GM12878 (cell line): ENCODE results near the gene SYCE3. TPM values are rescaled to one million over a fixed set of nuclear protein-coding genes. Genes with fewer than 3 reads are reported as not detected.
A peak's percentile ranks its signal among the peaks of the same experiment; 100 is the strongest.

Experiments used
- ATF3 ChIP-seq: IDR thresholded peaks from 2 replicates; pipeline ENCODE4 v1.6.1; 2011; ENCODE audit warnings: low read depth, mild to moderate bottlenecking, low read length, moderate library complexity, borderline replicate concordance; ENCODE audit errors: extremely low read depth
- ATF7 ChIP-seq: fragments of 450-650 bp; IDR thresholded peaks from 2 replicates; pipeline ENCODE4 v1.6.1; 2016; ENCODE audit warnings: low read depth, mild to moderate bottlenecking
- BCL11A ChIP-seq: IDR thresholded peaks from 2 replicates; pipeline ENCODE4 v1.6.1; 2011; ENCODE audit warnings: low read depth, low read length
- BRCA1 ChIP-seq: IDR thresholded peaks from 2 replicates; pipeline ENCODE4 v1.6.1; 2011; ENCODE audit warnings: low read depth, low read length, improper control_type of control experiment
- CHD4 ChIP-seq: fragments of 200-600 bp; sonication (generic); IDR thresholded peaks from 2 replicates; pipeline ENCODE4 v1.6.1; 2016; ENCODE audit warnings: mild to moderate bottlenecking
- CREM ChIP-seq: IDR thresholded peaks from 2 replicates; pipeline ENCODE4 v1.6.1; 2014; ENCODE audit warnings: antibody characterized with exemption, low read depth
- EGR1 ChIP-seq, 2 experiments: IDR thresholded peaks; 1 replicate in 1 of 2; 2 replicates in 1 of 2; pipeline ENCODE4 v1.6.1; 2011 to 2012; ENCODE audit warnings: low read depth in 2 of 2, low read length in 2 of 2, borderline replicate concordance in 1 of 2, mild to moderate bottlenecking in 1 of 2, moderate library complexity in 1 of 2
- ETV6 ChIP-seq, 2 experiments: fragments of 450-650 bp in 1 of 2; IDR thresholded peaks in 1 of 2; conservative IDR thresholded peaks in 1 of 2; 2 replicates each; pipeline ENCODE4 v1.6.1; 2014; ENCODE audit warnings: antibody characterized with exemption in 1 of 2, borderline replicate concordance in 1 of 2, low read depth in 1 of 2, mild to moderate bottlenecking in 1 of 2, moderate library complexity in 1 of 2
- EZH2 ChIP-seq: IDR thresholded peaks from 2 replicates; pipeline ENCODE4 v1.6.1; 2012; ENCODE audit warnings: low read depth, mild to moderate bottlenecking, control low read depth, inconsistent platforms, low read length, borderline replicate concordance; ENCODE audit not compliant: control insufficient read depth
- HDAC2 ChIP-seq: fragments of 200-600 bp; sonication (generic); IDR thresholded peaks from 2 replicates; pipeline ENCODE4 v1.6.1; 2017
- HSF1 ChIP-seq: fragments of 150-350 bp; IDR thresholded peaks from 2 replicates; pipeline ENCODE4 v1.6.1; 2014; ENCODE audit warnings: mild to moderate bottlenecking, low read depth, low read length
- KDM1A ChIP-seq: fragments of 200-600 bp; sonication (generic); IDR thresholded peaks from 2 replicates; pipeline ENCODE4 v1.6.1; 2016; ENCODE audit warnings: borderline replicate concordance
- NFYB ChIP-seq: IDR thresholded peaks from 2 replicates; pipeline ENCODE4 v1.6.1; 2011; ENCODE audit warnings: low read depth, mild to moderate bottlenecking, low read length, improper control_type of control experiment, moderate library complexity; ENCODE audit not compliant: insufficient read depth
- NKRF ChIP-seq: fragments of 450-650 bp; conservative IDR thresholded peaks from 2 replicates; pipeline ENCODE4 v1.6.1; 2017; ENCODE audit warnings: mild to moderate bottlenecking, moderate library complexity
- PAX5 ChIP-seq: IDR thresholded peaks from 2 replicates; pipeline ENCODE4 v1.6.1; 2011; ENCODE audit warnings: low read depth, low read length, borderline replicate concordance
- RAD51 ChIP-seq: fragments of 450-650 bp; IDR thresholded peaks from 2 replicates; pipeline ENCODE4 v1.6.1; 2016; ENCODE audit warnings: moderate library complexity, mild to moderate bottlenecking, inconsistent platforms
- RCOR1 ChIP-seq: conservative IDR thresholded peaks from 2 replicates; pipeline ENCODE4 v1.6.1; 2012; ENCODE audit warnings: low read depth, low read length, improper control_type of control experiment
- RELB ChIP-seq: fragments of 450-650 bp; IDR thresholded peaks from 2 replicates; pipeline ENCODE4 v1.6.1; 2017; ENCODE audit warnings: low read depth, mild to moderate bottlenecking, moderate library complexity
- SIN3A ChIP-seq: IDR thresholded peaks from 2 replicates; pipeline ENCODE4 v1.6.1; 2012; ENCODE audit warnings: low read depth, low read length, improper control_type of control experiment
- TCF12 ChIP-seq: IDR thresholded peaks from 2 replicates; pipeline ENCODE4 v1.6.1; 2011; ENCODE audit warnings: low read depth, mild to moderate bottlenecking, low read length
- USF2 ChIP-seq: IDR thresholded peaks from 2 replicates; pipeline ENCODE4 v1.6.1; 2011; ENCODE audit warnings: low read depth, low read length, improper control_type of control experiment, borderline replicate concordance
- ZNF274 ChIP-seq: IDR thresholded peaks from one replicate; pipeline ENCODE4 v1.8.0; 2011; ENCODE audit not compliant: insufficient read length, insufficient read depth
- ZNF384 ChIP-seq: IDR thresholded peaks from 2 replicates; pipeline ENCODE4 v1.6.1; 2012; ENCODE audit warnings: low read depth, mild to moderate bottlenecking, low read length, improper control_type of control experiment, borderline replicate concordance
- ZZZ3 ChIP-seq: IDR thresholded peaks from 2 replicates; pipeline ENCODE4 v1.6.1; 2011; ENCODE audit warnings: low read depth; ENCODE audit not compliant: control insufficient read depth, insufficient read length
- polyA plus RNA-seq, 11 experiments: library from polyadenylated mRNA; depleted of rRNA in 4 of 11; unstranded in 6 of 11; stranded (reverse) in 5 of 11; fragments of >200 nt; fragmentation: Nextera tagmentation in 4 of 11; fragmentation: Illumina TruSeq in 1 of 11; extraction: Ambion mirVana in 4 of 11; extraction: Trizol in 1 of 11; gene quantifications; 1 replicate in 1 of 11; 2 replicates in 10 of 11; pipeline versions ENCODE4 v1.2.1 to v1.2.3, GENCODE V29; 2011 to 2016; ENCODE audit warnings: inconsistent platforms in 2 of 11, missing spikeins in 2 of 11, low read depth in 1 of 11
- total RNA-seq, 4 experiments: library from RNA; depleted of rRNA in 3 of 4; stranded (reverse); fragments of >200 nt in 3 of 4; fragmentation: Illumina TruSeq in 1 of 4; extraction: Trizol in 1 of 4; gene quantifications; 2 replicates each; pipeline versions ENCODE4 v1.2.1 to v1.2.3, GENCODE V29; 2013 to 2021

SYCE3 gene
- total and polyA plus RNA-seq, 10 of the 15 experiments (the other 5 are each of a cell fraction or from before 2014, with no cell fraction given) = 0.38 to 0.91 (median 0.76) TPM; not detected in 4

- TF ChIP-seq ATF3 = no peak
- no peak for TF ChIP-seq HSF1
- no peak for TF ChIP-seq ZNF384
- no peak for TF ChIP-seq SIN3A
- TF ChIP-seq CHD4 = 0 out of 2 replicates have a peak, but pooled peaks have one; percentile 33
- TF ChIP-seq RCOR1 = no peak
- TF ChIP-seq NFYB = no peak
- TF ChIP-seq BRCA1 = no peak
- no peak for TF ChIP-seq HDAC2
- no peak for TF ChIP-seq ZZZ3
- TF ChIP-seq EGR1 (IDR thresholded peaks at IDR 0.05; ENCODE audit: borderline replicate concordance in 1 of 2, low read depth in 2 of 2, low read length in 2 of 2) = no peak; a peak in 1 of 3 replicates
- TF ChIP-seq PAX5 = peak; percentile 51; the same call in 1 of the 2 replicates
- TF ChIP-seq ZNF274 = no peak
- peak; percentile 52; the same call in 1 of the 2 replicates for TF ChIP-seq CREM
- peak; percentile 56; the same call in 1 of the 2 replicates for TF ChIP-seq RELB
- TF ChIP-seq ATF7 = no peak
- TF ChIP-seq NKRF = no peak
- no peak for TF ChIP-seq EZH2
- TF ChIP-seq ETV6 (conservative IDR thresholded peaks at IDR 0.05 in 1 of 2, IDR thresholded peaks at IDR 0.05 in 1 of 2; ENCODE audit: borderline replicate concordance in 1 of 2, low read depth in 1 of 2) = no peak
- TF ChIP-seq BCL11A = no peak
- TF ChIP-seq USF2 = no peak
- no peak for TF ChIP-seq TCF12
- TF ChIP-seq RAD51 = no peak
- TF ChIP-seq KDM1A = no peak
These were observed 31.7 kb downstream of the SYCE3 start (continued) for GRCh38 chr22:50530877-50531545.
